Motor neuron (in vitro differentiated cells): ENCODE results near the gene APOBEC2. TPM values are rescaled to one million over a fixed set of nuclear protein-coding genes. Genes with fewer than 3 reads are reported as not detected.

ENCODE experiments used
- ATAC-seq, 8 experiments: fragments of 200-7000 bp; cut with Tn5 transposase; replicated peaks in 6 of 8; 2 replicates each; pipeline ENCODE4 v1.8.0; 2021; ENCODE audit warnings: mild to moderate bottlenecking in 8 of 8, moderate library complexity in 8 of 8
- H3K27ac ChIP-seq, 2 donors: fragments of 250-450 bp; sonication (Bioruptor Pico); 2 replicates each; pipeline ENCODE4 v1.9.0; 2021; ENCODE audit warnings: antibody characterized with exemption in 2 of 2, mild to moderate bottlenecking in 2 of 2, moderate library complexity in 1 of 2
- H3K4me1 ChIP-seq, 2 donors: fragments of 250-450 bp; sonication (Bioruptor Pico); replicated peaks in 1 of 2; 2 replicates each; pipeline ENCODE4 v1.6.1; 2021; ENCODE audit warnings: antibody characterized with exemption in 2 of 2, mild to moderate bottlenecking in 2 of 2, moderate library complexity in 1 of 2
- H3K4me3 ChIP-seq, 5 donors: fragments of 250-450 bp; sonication (Bioruptor Pico); 2 replicates each; pipeline ENCODE4 v1.9.0; 2021; ENCODE audit warnings: antibody characterized with exemption in 5 of 5, mild to moderate bottlenecking in 5 of 5, moderate library complexity in 4 of 5
- WGBS, 10 experiments: fragments of 450-650 bp; shearing (Covaris generic); methylation state at CpG; one replicate each; pipeline ENCODE4 v1.0.0; 2022; 5-methylcytosine and 5-hydroxymethylcytosine counted together
- in situ Hi-C, 9 experiments: fragments of 400-800 bp; cut with MboI; loops; one replicate each; pipeline ENCODE4 v1.15.0; 2021; ENCODE audit warnings: low sequenced_read_pairs in 9 of 9, low pct_unique_long_range_greater_than_20kb in 2 of 9; ENCODE audit not compliant: unreplicated experiment in 9 of 9
- total RNA-seq, 8 experiments: library from RNA; unstranded; fragments of 300-600 nt; gene quantifications; 2 replicates each; pipeline versions ENCODE4 v1.2.3 to v1.2.4, GENCODE V29; 2022

The APOBEC2 gene
- total RNA-seq, 8 experiments from 2014 or later = 0.22 to 0.90 (median 0.45) TPM; not detected in 3

- Histone ChIP-seq H3K4me3 (no peak overlapping the region), H3K4me1 (no peaks in the 10 kb centered on the region), H3K27ac (no peak overlapping the region)
- 20 to 93% (median 80%) methylated on average over 1 to 7 of the region's 7 CpGs; no CpG with 5 or more reads in 3 of the 10 experiments for WGBS, 10 experiments
- ATAC-seq = no peak
- in situ Hi-C loops = loop anchor here in 4 of 9 experiments (25.0 kb wide), 2 partner anchors 1063 to 1688 kb away; no protein-coding TSS in a partner anchor
These were observed 3.0 kb upstream of the APOBEC2 start for GRCh38 chr6:41049955-41050354.

GRCh38 chr6:41050536-41050935 is 2.5 kb upstream of the APOBEC2 start:
- in situ Hi-C loops = loop anchor here in 3 of 9 experiments (25.0 kb wide), 1 partner anchor 1688 kb away; no protein-coding TSS in a partner anchor
- H3K27ac ChIP-seq = no peak overlapping the region
- H3K4me3 ChIP-seq = no peak overlapping the region
- WGBS, 10 experiments = 33 to 90% (median 71%) methylated on average over 1 to 3 of the region's 3 CpGs; no CpG with 5 or more reads in 2 of the 10 experiments
- no peak for ATAC-seq
- no peaks in the 10 kb centered on the region for H3K4me1 ChIP-seq

GRCh38 chr6:41051873-41052272 is 1.1 kb upstream of the APOBEC2 start:
- no peak for ATAC-seq
- no peaks in the 10 kb centered on the region for H3K4me1 ChIP-seq
- no peak overlapping the region for H3K27ac ChIP-seq
- in situ Hi-C loops = loop anchor here in 3 of 9 experiments (25.0 kb wide), 1 partner anchor 1690 kb away; no protein-coding TSS in a partner anchor
- 74 to 100% (median 87%) methylated on average over 1 to 5 of the region's 5 CpGs for WGBS, 10 experiments
- H3K4me3 ChIP-seq = no peak overlapping the region

GRCh38 chr6:41054511-41054910 is 1.5 kb downstream of the APOBEC2 start:
- Histone ChIP-seq H3K4me1 (no peaks in the 10 kb centered on the region), H3K27ac (no peak overlapping the region), H3K4me3 (no peak overlapping the region)
- ATAC-seq = no peak
- 79 to 100% (median 96%) methylated on average over 1 to 3 of the region's 3 CpGs; no CpG with 5 or more reads in 4 of the 10 experiments for WGBS, 10 experiments
- in situ Hi-C loops = loop anchor here in 3 of 9 experiments (25.0 kb wide), 1 partner anchor 1692 kb away; no protein-coding TSS in a partner anchor

GRCh38 chr6:41055149-41055548 is 2.1 kb downstream of the APOBEC2 start:
- ATAC-seq = peak in 4 of 8 experiments; percentile 26 to 87 (median 44)
- no peak overlapping the region for H3K4me3 ChIP-seq
- 29 to 100% (median 82%) methylated on average over 1 of the region's 3 CpGs; no CpG with 5 or more reads in 4 of the 10 experiments for WGBS, 10 experiments
- in situ Hi-C loops = loop anchor here in 3 of 9 experiments (25.0 kb wide), 1 partner anchor 1693 kb away; no protein-coding TSS in a partner anchor
- H3K27ac ChIP-seq = no peak overlapping the region
- H3K4me1 ChIP-seq = no peaks in the 10 kb centered on the region

GRCh38 chr6:41056768-41057490 is 3.9 kb downstream of the APOBEC2 start:
- in situ Hi-C loops = loop anchor here in 3 of 9 experiments (25.0 kb wide), 1 partner anchor 1695 kb away; no protein-coding TSS in a partner anchor
- Histone ChIP-seq H3K27ac (no peak overlapping the region), H3K4me3 (no peak overlapping the region), H3K4me1 (no peaks in the 10 kb centered on the region)
- 40 to 100% (median 78%) methylated on average over 1 to 3 of the region's 6 CpGs; no CpG with 5 or more reads in 2 of the 10 experiments for WGBS, 10 experiments
- ATAC-seq = no peak

GRCh38 chr6:41058783-41059181 is 5.8 kb downstream of the APOBEC2 start:
- WGBS, 10 experiments = 14 to 100% (median 65%) methylated on average over 1 to 2 of the region's 2 CpGs; no CpG with 5 or more reads in 4 of the 10 experiments
- Histone ChIP-seq H3K4me1 (no peaks in the 10 kb centered on the region), H3K27ac (no peak overlapping the region), H3K4me3 (no peak overlapping the region)
- in situ Hi-C loops = loop anchor here in 3 of 9 experiments (25.0 kb wide), 1 partner anchor 1696 kb away; no protein-coding TSS in a partner anchor
- ATAC-seq = no peak

GRCh38 chr6:41059556-41059955 is 6.6 kb downstream of the APOBEC2 start:
- Histone ChIP-seq H3K4me1 (no peaks in the 10 kb centered on the region), H3K27ac (no peak overlapping the region), H3K4me3 (no peak overlapping the region)
- WGBS, 10 experiments = 80% methylated on average over 1 of the region's 1 CpG; no CpG with 5 or more reads in 9 of the 10 experiments
- ATAC-seq = peak in 2 of 8 experiments; percentile 29 to 70
- in situ Hi-C loops = loop anchor here in 3 of 9 experiments (25.0 kb wide), 1 partner anchor 1697 kb away; no protein-coding TSS in a partner anchor

GRCh38 chr6:41061196-41061726 is 8.3 kb downstream of the APOBEC2 start:
- no peak for ATAC-seq
- Histone ChIP-seq H3K27ac (no peak overlapping the region), H3K4me3 (no peak overlapping the region), H3K4me1 (no peaks in the 10 kb centered on the region)
- 53 to 100% (median 96%) methylated on average over 1 to 9 of the region's 13 CpGs; no CpG with 5 or more reads in 2 of the 10 experiments for WGBS, 10 experiments
- in situ Hi-C loops = loop anchor here in 3 of 9 experiments (25.0 kb wide), 1 partner anchor 1699 kb away; no protein-coding TSS in a partner anchor

GRCh38 chr6:41062056-41062455 is 9.1 kb downstream of the APOBEC2 start:
- in situ Hi-C loops = loop anchor here in 3 of 9 experiments (25.0 kb wide), 1 partner anchor 1700 kb away; no protein-coding TSS in a partner anchor
- Histone ChIP-seq H3K4me1 (no peaks in the 10 kb centered on the region), H3K4me3 (no peak overlapping the region), H3K27ac (no peak overlapping the region)
- WGBS, 10 experiments = 44 to 100% (median 100%) methylated on average over 1 of the region's 1 CpG; no CpG with 5 or more reads in 3 of the 10 experiments
- ATAC-seq = no peak

GRCh38 chr6:41063884-41064285 is 10.9 kb downstream of the APOBEC2 start:
- no peak overlapping the region for H3K4me3 ChIP-seq
- H3K27ac ChIP-seq = no peak overlapping the region
- in situ Hi-C loops = loop anchor here in 3 of 9 experiments (25.0 kb wide), 1 partner anchor 1702 kb away; no protein-coding TSS in a partner anchor
- no peak for ATAC-seq
- H3K4me1 ChIP-seq = no peaks in the 10 kb centered on the region
- WGBS, 10 experiments = 87 to 100% (median 100%) methylated on average over 1 to 2 of the region's 2 CpGs; no CpG with 5 or more reads in 1 of the 10 experiments

GRCh38 chr6:41064841-41065240 is 11.8 kb downstream of the APOBEC2 start:
- in situ Hi-C loops = loop anchor here in 3 of 9 experiments (25.0 kb wide), 1 partner anchor 1703 kb away; no protein-coding TSS in a partner anchor
- Histone ChIP-seq H3K27ac (no peak overlapping the region), H3K4me3 (no peak overlapping the region), H3K4me1 (no peaks in the 10 kb centered on the region)
- no peak for ATAC-seq
- 71 to 100% (median 89%) methylated on average over 2 to 5 of the region's 5 CpGs; no CpG with 5 or more reads in 1 of the 10 experiments for WGBS, 10 experiments
